T-helper 2 cell (primary cell): ENCODE results near the gene KIF7.
A peak's percentile ranks its signal among the peaks of the same experiment; 100 is the strongest.
"Not testable (repeated sequence)": the region's sequence is repeated elsewhere in the genome, so short reads cannot be mapped to it uniquely, and the experiment has no call there.

Source experiments
- DNase-seq, 5 experiments: peaks; one replicate each; pipeline versions ENCODE4 v3.0.0 to v3.0.0-alpha.2; 2012 to 2022
- total RNA-seq, 2 donors: gene quantifications; one replicate each; lab custom pipeline; 2026; lab: John Stamatoyannopoulos, UW

KIF7 gene, protein sequence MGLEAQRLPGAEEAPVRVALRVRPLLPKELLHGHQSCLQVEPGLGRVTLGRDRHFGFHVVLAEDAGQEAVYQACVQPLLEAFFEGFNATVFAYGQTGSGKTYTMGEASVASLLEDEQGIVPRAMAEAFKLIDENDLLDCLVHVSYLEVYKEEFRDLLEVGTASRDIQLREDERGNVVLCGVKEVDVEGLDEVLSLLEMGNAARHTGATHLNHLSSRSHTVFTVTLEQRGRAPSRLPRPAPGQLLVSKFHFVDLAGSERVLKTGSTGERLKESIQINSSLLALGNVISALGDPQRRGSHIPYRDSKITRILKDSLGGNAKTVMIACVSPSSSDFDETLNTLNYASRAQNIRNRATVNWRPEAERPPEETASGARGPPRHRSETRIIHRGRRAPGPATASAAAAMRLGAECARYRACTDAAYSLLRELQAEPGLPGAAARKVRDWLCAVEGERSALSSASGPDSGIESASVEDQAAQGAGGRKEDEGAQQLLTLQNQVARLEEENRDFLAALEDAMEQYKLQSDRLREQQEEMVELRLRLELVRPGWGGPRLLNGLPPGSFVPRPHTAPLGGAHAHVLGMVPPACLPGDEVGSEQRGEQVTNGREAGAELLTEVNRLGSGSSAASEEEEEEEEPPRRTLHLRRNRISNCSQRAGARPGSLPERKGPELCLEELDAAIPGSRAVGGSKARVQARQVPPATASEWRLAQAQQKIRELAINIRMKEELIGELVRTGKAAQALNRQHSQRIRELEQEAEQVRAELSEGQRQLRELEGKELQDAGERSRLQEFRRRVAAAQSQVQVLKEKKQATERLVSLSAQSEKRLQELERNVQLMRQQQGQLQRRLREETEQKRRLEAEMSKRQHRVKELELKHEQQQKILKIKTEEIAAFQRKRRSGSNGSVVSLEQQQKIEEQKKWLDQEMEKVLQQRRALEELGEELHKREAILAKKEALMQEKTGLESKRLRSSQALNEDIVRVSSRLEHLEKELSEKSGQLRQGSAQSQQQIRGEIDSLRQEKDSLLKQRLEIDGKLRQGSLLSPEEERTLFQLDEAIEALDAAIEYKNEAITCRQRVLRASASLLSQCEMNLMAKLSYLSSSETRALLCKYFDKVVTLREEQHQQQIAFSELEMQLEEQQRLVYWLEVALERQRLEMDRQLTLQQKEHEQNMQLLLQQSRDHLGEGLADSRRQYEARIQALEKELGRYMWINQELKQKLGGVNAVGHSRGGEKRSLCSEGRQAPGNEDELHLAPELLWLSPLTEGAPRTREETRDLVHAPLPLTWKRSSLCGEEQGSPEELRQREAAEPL (N-terminal part only)
- total RNA-seq, result 0 to 0.74 reads per million in 2 donors

DNA sequence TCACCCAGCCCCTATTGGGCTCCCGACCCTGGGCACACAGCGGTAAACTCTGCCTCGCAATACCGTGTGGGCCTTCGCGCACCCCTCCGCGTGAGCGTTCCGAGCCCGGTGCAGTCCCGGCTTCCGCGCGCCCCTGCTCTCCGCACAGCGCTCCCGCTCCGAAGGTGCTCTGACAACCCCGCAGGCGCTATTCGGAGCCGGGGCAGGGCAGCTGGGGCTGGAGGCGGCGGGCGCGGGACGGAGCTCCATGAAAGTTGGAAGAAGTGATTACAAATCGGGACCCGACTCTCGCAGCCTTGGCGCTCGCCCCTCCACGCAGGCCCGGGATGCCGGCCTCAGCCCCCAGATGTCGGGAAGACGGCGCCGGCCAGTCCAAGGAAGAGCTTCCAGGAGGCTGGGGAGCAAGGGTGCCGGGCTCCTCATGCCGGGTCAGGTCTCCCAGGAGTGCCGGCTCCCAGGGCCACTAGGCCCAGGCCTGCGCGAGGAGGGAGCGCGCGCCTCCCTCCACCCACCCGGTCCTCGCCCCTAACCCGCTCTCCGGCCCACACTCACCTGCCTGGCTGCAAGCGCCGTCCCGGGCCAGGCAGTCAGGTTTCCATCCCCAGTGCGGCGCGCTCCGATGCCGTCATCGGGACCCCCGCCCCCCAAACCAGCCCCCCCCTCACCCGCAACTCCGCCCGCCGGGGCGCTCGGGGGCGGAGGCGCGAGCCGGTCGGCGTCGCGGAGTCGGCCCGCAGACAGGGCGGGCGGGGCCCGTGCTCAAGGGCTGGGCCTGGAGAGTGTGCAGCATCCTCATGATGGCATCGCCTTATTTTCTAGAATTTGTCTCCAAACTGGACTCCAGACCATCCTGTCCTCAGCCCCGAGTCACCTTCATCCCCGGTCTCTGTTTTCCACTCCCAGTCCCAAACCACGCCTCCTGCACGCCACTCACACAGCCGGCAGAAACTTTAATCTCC lies at the start of gene KIF7:
Gene KIF7, minus strand, starts transcription at position 621 of the 959 bp plus-strand sequence. CDS start 2,537 bp downstream, outside the sequence.
- peak in 1 of 5 experiments; percentile 47 for DNase-seq

DNA sequence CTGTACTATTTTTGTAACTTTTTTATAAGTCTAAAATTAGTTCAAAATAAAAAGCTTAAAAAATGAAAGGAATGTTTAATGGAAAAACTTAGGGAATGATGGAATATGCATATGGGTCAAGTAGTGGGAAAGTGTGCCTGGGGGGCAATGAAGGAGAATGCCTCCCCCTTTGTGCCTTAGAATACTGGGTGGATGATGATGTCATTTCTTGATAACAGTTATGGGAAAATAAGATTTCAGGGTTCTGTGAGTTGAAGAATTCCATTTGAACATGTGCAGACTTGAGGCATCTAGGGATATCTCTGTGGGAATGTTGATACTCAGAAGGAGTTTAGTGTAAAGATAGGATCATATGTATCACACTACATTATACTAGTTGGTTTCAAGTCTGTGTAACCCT lies 49.1 kb upstream of the KIF7 start:
- DNase-seq, result no peak

DNA sequence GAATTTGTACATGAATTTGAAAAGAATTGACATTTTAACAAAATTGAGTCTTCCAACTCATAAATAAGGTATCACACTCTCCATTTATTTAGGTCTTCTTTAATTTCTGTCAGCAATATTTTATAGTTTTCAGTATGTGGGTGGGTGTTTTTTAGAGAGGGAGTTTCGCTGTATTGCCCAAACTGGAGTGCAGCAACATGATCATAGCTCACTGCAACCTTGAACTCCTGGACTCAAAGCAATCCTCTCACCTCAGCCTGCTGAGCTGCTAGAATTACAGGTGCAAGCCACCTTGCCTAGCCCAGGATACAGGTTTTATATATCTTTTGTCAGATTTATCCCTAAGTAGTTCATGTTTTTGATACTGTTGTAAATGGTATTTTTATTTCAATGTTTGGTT lies 39.9 kb upstream of the KIF7 start:
- DNase-seq, result no peak

DNA sequence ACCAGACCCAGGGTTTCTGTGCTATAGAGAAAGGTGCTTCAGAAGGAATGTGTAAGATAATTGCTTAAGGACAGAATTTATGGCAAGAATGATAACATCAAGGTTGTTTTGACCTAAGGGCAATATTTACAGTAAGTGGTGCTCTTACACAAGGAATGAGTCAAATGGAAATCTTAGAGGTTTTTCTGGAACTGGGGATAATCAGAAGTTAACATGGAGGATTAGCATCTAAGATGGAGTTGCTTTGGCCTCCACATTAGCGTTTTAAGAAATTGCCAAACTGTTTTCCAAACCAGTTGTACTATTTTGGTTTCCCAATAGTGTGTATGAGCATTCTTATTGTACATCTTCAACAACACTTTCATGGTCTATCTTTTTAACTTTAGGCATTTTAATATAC lies 38.4 kb upstream of the KIF7 start:
- DNase-seq, result no peak

DNA sequence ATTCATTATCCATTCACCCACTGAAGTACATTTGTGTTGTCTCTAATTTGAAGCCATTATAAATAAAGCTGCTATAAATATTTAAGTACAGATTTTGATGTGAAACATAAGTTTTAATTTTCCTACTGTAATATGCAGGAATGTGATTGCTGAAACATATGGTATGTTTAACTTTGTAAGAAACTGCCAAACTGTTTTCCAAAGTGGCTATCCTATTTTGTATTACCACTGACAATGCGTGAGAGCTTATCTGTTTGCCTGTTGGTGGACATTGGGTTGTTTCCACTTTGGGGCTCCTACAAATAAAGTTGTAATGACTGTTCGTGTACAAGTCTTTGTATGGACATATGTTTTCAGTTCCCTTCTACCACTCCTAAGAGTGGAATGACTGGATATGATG lies 37.8 kb upstream of the KIF7 start:
- DNase-seq, result no peak

DNA sequence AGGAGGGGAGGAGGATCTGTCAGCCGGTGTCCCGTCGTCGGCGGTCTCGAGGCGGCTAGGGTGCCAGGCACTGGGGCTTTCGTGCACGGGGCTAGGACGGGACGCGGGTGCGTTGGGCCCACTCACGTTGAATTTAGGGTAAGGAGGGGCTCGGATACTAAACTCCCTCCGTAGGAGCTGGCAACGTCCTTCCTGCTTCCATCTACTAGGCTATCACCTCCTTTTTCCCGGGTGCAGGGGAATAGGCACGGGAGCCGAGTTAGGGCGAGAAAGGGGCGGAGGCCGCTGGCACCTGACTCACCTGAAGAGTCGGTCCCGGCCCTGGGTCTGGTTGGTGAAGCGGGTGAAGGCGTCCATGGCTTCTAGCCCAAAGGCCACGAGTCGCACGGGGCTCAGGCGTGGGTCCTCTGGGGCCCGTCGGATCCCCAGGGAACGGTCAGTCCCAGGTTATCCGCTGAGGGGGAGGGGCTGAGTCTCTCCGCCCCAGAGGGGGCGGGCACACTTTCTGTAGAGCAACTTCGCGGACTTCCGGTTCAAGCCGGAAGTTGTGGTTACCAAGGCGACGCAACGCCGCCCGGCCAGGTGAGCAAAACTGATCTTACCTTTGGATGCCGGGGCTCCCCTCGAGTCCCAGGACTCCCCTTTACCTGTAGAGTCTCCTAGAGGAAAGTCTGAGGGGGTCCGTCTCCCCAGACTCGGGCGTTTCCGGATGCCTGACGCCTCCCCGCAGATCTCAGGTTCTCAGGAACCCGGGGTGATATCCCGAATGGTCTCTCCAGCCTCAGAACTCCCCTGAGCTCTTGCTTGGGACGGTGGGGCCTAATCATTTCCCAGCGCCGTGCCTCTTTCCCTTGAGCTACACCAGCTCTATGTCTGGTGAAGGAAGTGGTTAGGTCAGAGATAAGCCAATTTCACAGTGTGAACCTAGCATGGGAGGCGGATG lies 35.3 kb upstream of the KIF7 start, which contains the start of the genes PEX11A and WDR93:
Gene PEX11A, minus strand, starts transcription at position 479 of the 943 bp plus-strand sequence. Its CDS starts 122 bp downstream, at position 357.
Gene WDR93, plus strand, starts transcription at position 536 of the 943 bp plus-strand sequence. CDS start 10,936 bp downstream, outside the sequence.
- DNase-seq, result peak; percentile 39 to 82 (median 62)

DNA sequence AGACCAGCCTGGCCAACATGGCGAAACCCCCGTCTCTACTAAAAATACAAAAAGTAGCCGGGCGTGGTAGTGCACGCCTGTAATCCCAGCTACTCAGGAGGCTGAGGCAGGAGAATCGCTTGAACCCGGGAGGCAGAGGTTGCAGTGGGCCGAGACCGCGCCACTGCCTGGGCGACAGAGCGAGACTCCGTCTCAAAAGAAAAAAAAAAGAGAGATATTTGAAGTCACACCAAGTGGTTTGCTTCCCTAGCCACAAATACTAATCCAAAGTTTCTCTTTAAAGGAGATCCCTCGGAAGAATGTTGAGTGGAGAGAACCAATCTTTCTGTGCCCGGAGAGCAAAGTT lies 34.6 kb upstream of the KIF7 start:
- DNase-seq, result not testable (repeated sequence)

DNA sequence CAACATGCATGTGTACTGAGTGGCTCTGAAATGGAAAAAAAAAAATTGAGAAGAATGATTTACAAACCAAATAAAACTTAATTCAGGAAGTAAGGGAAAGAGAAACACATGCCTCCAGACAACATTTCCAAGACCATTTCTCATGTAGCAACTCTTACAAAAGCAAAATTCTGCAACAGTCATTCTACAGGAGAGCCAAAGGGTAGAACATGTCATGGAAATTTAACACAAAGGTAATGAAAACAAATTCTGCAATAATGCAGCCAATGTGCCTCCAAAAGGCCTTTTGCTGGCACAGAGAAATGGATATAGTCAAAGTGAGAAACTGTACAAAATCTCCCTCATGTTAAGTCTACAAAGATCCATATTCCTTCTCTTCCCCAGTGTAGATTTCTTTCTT lies 31.3 kb upstream of the KIF7 start:
- no peak for DNase-seq

DNA sequence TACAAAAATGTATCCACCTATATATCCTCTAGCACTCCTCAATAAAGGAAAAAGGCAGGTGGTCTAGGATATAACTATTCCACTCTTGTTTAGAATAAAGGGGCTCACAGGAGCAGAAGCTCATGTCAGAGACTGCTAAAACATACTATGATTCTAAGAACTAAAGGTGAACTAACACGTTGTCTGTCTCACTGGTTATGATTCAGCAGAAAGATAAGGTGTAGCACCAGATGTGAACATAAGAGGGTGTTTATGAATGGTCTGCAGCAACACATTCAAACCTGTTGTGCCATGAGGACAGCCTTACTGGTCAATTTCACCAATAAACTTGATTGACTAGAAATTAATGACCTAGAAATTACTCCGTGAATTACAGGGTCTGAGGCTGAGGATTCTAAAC lies 30.7 kb upstream of the KIF7 start:
- no peak for DNase-seq

DNA sequence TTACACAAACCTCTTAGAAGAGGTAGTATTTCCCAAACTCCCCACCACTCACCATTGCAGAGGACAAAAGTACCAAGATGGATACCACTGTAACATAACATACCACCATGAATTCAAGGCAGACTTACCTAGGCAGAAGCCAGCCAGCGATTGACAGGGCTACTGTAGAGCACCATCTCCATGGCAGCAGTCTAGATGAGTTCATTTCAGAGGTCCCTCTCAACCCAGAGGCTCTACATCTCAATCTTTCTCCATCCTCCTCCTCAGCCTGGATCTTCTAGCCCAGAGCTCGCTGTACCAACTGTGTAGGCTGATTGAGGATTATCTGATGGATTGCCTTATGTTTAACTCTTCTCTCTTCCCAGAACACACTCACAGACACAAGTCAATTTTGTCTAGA lies 25.9 kb upstream of the KIF7 start:
- DNase-seq, result no peak

DNA sequence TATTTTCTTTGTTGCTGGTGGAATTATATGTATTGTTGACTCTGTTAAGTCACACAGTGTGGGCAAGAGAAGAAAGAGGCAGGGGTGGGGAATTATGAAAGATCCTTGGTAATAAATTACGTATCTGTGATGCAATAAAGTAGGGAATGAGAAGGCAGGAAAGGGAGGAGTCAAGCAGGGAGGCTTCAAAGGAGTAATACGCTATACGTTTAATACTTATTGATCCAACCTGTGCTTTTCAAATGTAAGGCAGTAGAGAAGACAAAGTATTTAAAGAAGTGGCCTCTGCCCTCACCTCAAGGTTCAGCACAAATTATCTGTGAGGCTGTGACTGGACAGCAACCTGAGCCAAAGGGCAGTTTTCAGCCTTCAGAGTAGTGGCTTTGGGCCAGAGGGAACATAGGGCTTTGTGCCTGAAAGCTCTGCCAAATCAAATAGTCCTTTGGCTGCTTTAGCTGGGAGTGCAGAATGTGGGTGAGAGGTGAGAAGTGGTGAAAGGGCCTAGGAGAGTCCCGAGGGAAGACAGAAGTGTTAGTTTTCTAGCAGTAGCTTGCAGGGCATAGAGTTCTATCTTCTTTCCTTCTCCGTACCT lies 25.1 kb upstream of the KIF7 start:
- no peak for DNase-seq

DNA sequence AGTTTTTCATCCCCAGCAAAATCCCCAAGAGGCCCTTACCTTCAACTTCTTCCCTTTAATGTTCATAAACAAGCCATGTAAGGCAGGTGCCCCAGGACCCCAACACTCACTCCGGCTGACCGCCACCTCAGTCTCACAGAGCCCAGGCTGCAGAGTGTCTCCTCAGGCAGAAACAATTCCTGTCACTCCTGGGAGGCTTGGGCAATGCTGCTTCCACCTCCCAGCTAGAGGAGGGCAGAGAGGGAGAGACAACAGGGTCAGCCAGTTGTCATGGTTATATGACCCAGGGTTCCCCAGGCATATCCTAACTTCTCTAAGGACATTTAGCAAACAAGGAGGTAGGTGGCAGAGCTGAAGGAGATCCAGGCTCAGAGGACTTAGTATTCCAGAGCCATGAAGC lies 23.9 kb upstream of the KIF7 start, which contains the start of gene PLIN1:
Gene PLIN1, minus strand, starts transcription at position 156 of the 400 bp plus-strand sequence. CDS start 1,878 bp downstream, outside the sequence.
- DNase-seq, result no peak

DNA sequence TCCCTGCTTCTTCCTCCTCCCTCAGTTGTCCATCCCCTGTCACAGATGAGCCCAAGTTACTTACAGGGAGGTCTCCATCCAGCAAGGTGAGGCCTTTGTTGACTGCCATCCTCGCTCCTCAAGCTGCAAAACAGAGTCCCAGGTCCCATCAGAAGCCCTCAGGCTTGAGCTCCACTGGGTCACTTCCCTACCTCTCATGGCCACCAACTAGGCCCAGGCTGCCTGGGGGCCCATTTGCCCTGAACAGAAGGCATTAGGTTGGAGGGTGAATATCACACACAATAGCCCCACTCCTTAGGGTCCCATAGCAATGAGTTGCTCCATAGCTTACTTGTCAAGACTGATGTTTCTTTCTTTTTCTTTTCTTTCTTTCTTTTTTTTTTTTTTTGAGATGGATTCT lies 22.1 kb upstream of the KIF7 start:
- no peak for DNase-seq

DNA sequence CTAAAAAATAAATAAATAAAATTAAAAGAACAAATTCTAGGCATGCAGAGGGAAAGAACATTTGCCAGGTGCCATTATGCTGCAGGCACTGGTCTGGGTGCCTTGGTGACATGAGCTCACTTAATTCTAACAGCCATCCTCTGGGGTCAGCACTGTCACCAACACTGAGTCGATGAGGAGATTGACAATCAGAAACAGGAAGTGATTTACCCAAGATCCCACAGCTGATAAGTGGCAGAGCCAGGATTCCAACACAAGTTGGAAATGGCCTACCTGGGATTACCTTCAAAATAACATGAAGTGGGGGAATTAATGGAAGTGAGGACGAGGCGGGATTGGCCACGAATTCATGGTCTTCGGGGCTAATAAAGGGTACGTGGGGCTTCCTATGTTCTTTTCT lies 20.3 kb upstream of the KIF7 start:
- no peak for DNase-seq

DNA sequence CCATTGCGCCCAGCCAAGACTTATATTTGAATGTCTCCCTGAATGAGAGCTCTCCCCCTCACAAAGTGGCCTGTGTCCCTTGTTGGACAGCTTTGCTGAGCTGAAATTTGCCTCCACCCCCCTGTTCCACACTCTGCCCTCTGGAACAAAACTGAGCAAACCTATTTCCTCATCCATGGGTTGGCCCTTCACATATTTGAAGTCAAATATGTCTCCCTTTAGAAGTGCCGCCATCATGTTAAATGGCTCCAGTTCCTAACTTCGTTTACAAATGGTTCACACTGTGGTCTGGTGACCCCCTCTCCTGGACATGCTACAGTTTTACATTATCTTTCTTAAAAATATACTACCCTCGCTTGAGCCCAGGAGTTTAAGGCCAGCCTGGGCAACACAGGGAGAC lies 19.3 kb upstream of the KIF7 start:
- DNase-seq, result no peak

DNA sequence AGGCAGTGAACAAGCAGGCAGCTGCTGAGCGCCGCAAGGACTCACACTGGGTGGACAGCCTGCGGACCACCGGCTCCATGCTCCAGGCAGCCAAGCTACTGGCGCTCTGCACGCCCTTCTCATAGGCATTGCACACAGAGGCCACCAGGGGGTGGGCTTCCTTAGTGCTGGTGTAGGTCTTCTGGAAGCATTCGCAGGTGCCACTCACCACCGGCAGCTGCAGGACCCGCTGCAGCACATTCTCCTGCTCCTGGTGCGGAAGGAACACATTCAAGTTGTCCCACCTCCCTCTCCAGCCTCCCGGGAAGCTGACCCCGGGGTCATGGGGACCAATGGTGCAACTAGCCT lies 17.9 kb upstream of the KIF7 start:
- peak in 1 of 5 experiments; percentile 41 for DNase-seq

DNA sequence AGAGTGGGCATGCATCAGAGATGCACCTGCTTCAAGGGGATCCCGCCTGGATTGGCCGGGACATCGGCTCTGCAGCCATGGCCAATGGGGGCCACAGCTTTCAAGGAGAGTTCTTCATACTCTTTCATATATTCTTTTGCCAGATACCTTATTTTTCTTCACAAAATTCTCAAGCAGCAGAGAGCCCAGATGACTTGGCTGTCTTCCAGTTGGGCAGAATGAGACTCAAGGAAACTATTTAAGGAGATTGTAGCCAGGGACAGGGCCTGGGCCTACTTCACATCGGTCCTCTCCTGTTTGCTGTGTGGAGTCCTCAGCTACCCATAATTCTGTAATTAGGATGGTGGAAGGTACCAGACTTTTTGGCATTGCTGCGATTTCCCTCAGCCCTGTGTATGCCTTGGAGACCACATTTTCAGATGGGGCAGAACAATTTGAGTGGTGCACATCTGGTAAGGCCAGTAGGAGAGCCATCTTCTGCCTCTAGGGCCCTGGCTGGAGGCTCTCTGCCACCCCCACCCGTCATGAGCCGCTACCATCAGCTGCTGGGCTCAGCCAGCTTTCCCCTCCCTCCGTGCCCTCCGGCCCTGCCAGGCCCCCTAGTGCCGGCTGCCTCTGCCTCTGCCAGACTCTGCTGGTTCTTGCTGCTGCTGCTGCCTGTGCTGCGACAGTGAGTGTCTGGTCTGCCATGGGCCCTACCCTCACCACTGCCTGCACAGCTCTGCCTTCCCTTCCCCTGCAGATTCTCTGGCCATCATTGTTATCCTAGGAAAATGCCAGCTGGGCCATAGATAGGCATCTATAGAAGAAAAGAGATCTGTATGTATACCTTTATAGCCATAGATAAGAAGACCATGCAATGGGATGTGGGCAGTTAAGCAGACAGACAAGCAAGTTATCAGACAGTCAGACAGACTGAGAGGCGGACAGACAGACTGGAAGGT lies 17.2 kb upstream of the KIF7 start:
- no peak for DNase-seq

DNA sequence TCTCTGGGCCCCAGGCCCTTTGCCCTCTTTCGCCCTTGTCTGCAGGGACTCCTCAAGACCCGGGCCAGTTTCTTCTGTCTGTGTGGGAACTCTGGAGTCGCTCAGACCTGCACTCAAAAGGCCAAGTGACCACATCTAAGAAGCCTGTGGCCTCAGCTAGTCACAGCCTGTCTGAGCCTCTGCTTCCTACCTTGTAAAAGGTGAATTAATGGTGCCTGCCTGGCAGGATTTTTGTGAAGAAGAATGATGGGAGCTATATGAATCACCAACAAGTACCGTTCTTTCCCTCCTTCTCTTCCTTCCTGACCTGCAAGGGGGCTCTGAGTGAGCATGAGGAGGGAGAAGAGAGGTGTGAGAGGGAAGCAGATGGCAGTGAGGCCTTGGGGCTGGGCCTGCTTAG lies 16.4 kb upstream of the KIF7 start:
- DNase-seq, result no peak
